GM12878 (cell line): Measurements from ENCODE around the gene STOML2. TPM values are rescaled to one million over a fixed set of nuclear protein-coding genes. Genes with fewer than 3 reads are reported as not detected.

Experiments
- ATAC-seq: fragments of 200-7000 bp; cut with Tn5 transposase; 3 replicates; pipeline ENCODE4 v1.9.1; 2020; ENCODE audit warnings: mild to moderate bottlenecking, moderate library complexity
- BruUV-seq: library from RNA; stranded (reverse); fragments of 400-500 nt; replicated peaks from 2 replicates; lab custom pipeline; 2021; lab: Mats Ljungman, UMichigan
- CTCF ChIA-PET: fragments of 300-600 bp; sonication (Branson Sonifier 250); formaldehyde crosslinking; extraction: SDS; loops from one replicate; lab custom pipeline; 2021; ENCODE audit warnings: inconsistent platforms; lab: Yijun Ruan, JAX
- POLR2A ChIA-PET: fragments of 350-600 bp; formaldehyde crosslinking; extraction: SDS; loops from one replicate; lab custom pipeline; 2021; ENCODE audit warnings: inconsistent platforms; lab: Charles Lee
- RAD21 ChIA-PET: fragments of 300-600 bp; sonication (Branson Sonifier 250); formaldehyde crosslinking; loops from one replicate; lab custom pipeline; 2023; ENCODE audit warnings: antibody characterized with exemption; ENCODE audit not compliant: unreplicated experiment; lab: Charles Lee
- SMC1A ChIA-PET: fragments of 300-600 bp; sonication (Branson Sonifier 250); formaldehyde crosslinking; loops from one replicate; lab custom pipeline; 2023; ENCODE audit not compliant: unreplicated experiment, uncharacterized antibody; lab: Charles Lee
- DNase-seq: peaks from one replicate; pipeline ENCODE4 v3.0.0-alpha.2; 2011; ENCODE audit warnings: low read depth, low spot score
- FAIRE-seq: peaks from 3 replicates; lab custom pipeline; 2011; peaks lifted over from hg19 to GRCh38; lab: Jason Lieb, UNC
- H2AFZ ChIP-seq: 2 replicates; pipeline ENCODE4 v1.6.0; 2011; ENCODE audit warnings: low read depth, low read length, control low read depth; ENCODE audit not compliant: control insufficient read depth
- H3K27ac ChIP-seq: 2 replicates; pipeline ENCODE4 v1.5.1; 2011; ENCODE audit warnings: control low read depth; ENCODE audit not compliant: control insufficient read depth, insufficient read depth
- H3K27me3 ChIP-seq, 2 experiments: replicated peaks in 1 of 2; 2 replicates each; pipeline versions ENCODE4 v1.6.0 to v1.6.1; 2011; ENCODE audit warnings: low read length in 1 of 2; ENCODE audit not compliant: control insufficient read depth in 2 of 2, insufficient read depth in 2 of 2
- H3K36me3 ChIP-seq, 2 experiments: 2 replicates each; pipeline ENCODE4 v1.5.1; 2011; ENCODE audit warnings: low read length in 1 of 2; ENCODE audit not compliant: control insufficient read depth in 2 of 2, insufficient read depth in 2 of 2
- H3K4me1 ChIP-seq: 2 replicates; pipeline ENCODE4 v1.6.1; 2011; ENCODE audit warnings: mild to moderate bottlenecking, low read length, moderate library complexity, mixed read lengths; ENCODE audit not compliant: control insufficient read depth, insufficient read depth
- H3K4me2 ChIP-seq: 2 replicates; pipeline ENCODE4 v1.6.0; 2011; ENCODE audit warnings: control low read depth; ENCODE audit not compliant: control insufficient read depth, insufficient read depth
- H3K4me3 ChIP-seq: fragments of 200-600 bp; sonication (generic); 2 replicates; pipeline ENCODE4 v1.5.1; 2016
- H3K79me2 ChIP-seq: 2 replicates; pipeline ENCODE4 v1.6.0; 2011; ENCODE audit warnings: low read length; ENCODE audit not compliant: control insufficient read depth, insufficient read depth
- H3K9ac ChIP-seq: 2 replicates; pipeline ENCODE4 v1.8.0; 2011; ENCODE audit warnings: low read length, control low read depth, mixed read lengths; ENCODE audit not compliant: control insufficient read depth, insufficient read depth
- H3K9me3 ChIP-seq: replicated peaks from 3 replicates; pipeline ENCODE4 v1.5.1; 2011; ENCODE audit warnings: mild to moderate bottlenecking, low read length; ENCODE audit not compliant: control insufficient read depth, insufficient read depth
- H4K20me1 ChIP-seq: 2 replicates; pipeline ENCODE4 v1.6.0; 2011; ENCODE audit not compliant: control insufficient read depth, insufficient read depth
- KDM1A ChIP-seq: fragments of 200-600 bp; sonication (generic); IDR thresholded peaks from 2 replicates; pipeline ENCODE4 v1.6.1; 2016; ENCODE audit warnings: borderline replicate concordance
- POLR2A ChIP-seq: IDR thresholded peaks from 2 replicates; pipeline ENCODE4 v1.6.1; 2011; ENCODE audit warnings: low read depth, mild to moderate bottlenecking, low read length
- POLR2AphosphoS2 ChIP-seq: IDR thresholded peaks from 2 replicates; pipeline ENCODE4 v1.6.1; 2011; ENCODE audit warnings: low read depth, mild to moderate bottlenecking, low read length, improper control_type of control experiment, moderate library complexity
- WGBS: methylation state at CpG from one replicate; pipeline ENCODE4 v1.1.6; 2016; ENCODE audit warnings: low lambda C conversion rate; ENCODE audit not compliant: insufficient replicate concordance, insufficient coverage; ENCODE audit errors: missing lambda C conversion rate; 5-methylcytosine and 5-hydroxymethylcytosine counted together
- in situ Hi-C: fragments of 300-500 bp; cut with MboI; formaldehyde crosslinking; loops from 9 replicates; pipeline ENCODE4 v1.14.3; 2018; ENCODE audit warnings: mixed read lengths
- intact Hi-C: fragments of 100-400 bp; cut with micrococcal nuclease; formaldehyde crosslinking; loops from one replicate; pipeline ENCODE4 v1.14.2; 2022; ENCODE audit not compliant: unreplicated experiment
- polyA plus RNA-seq, 11 experiments: library from polyadenylated mRNA; depleted of rRNA in 4 of 11; unstranded in 6 of 11; stranded (reverse) in 5 of 11; fragments of >200 nt; fragmentation: Nextera tagmentation in 4 of 11; fragmentation: Illumina TruSeq in 1 of 11; extraction: Ambion mirVana in 4 of 11; extraction: Trizol in 1 of 11; gene quantifications; 1 replicate in 1 of 11; 2 replicates in 10 of 11; pipeline versions ENCODE4 v1.2.1 to v1.2.3, GENCODE V29; 2011 to 2016; ENCODE audit warnings: inconsistent platforms in 2 of 11, missing spikeins in 2 of 11, low read depth in 1 of 11
- total RNA-seq, 4 experiments: library from RNA; depleted of rRNA in 3 of 4; stranded (reverse); fragments of >200 nt in 3 of 4; fragmentation: Illumina TruSeq in 1 of 4; extraction: Trizol in 1 of 4; gene quantifications; 2 replicates each; pipeline versions ENCODE4 v1.2.1 to v1.2.3, GENCODE V29; 2013 to 2021
- TF ChIP-seq, protein P1 (sequence below): IDR thresholded peaks from 2 replicates; pipeline ENCODE4 v1.6.1; 2011; ENCODE audit warnings: low read depth, mild to moderate bottlenecking, low read length, moderate library complexity, borderline replicate concordance; ENCODE audit errors: extremely low read depth
- TF ChIP-seq, protein P2 (sequence below): IDR thresholded peaks from 2 replicates; pipeline ENCODE4 v1.6.1; 2012; ENCODE audit warnings: low read depth, low read length, improper control_type of control experiment
- TF ChIP-seq, protein P3 (sequence below): fragments of 150-350 bp; IDR thresholded peaks from 2 replicates; pipeline ENCODE4 v1.6.1; 2016; ENCODE audit warnings: low read depth, low read length

STOML2 gene
- total and polyA plus RNA-seq, 10 of the 15 experiments (the other 5 are each of a cell fraction or from before 2014, with no cell fraction given): 112 to 284 (median 207) TPM

DNA sequence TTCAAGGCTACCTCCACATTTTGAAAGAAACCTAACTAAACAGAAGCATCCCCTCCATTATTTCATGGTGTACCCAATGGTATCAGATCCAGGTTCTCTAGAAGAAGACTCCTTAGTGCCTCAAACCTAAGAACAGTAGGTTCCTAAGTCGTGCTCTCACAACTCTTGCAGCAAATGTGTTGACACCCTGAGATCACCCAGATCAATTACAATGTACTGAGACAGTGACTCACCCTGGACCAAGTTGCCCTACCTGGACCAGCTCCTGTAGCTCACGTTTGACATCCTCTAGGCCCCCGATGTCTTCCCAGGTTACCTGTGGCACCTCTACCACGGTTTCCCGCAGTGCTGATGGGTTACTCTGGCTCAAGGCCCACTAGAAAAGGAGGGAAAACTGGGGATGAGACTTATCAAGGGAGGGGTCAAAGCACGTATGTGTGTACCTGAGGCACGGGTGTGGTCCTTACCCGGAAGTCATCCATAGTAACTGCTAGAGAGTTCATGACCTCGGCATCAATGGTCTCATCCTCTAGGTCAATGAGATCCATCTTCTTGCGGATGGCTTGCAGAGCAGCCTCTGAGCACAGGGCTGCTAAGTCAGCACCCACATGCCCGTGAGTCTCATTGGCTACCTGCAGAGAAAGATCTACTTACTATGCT, 42.3 kb downstream of the STOML2 start:
- 94% methylated on average over 11 of the region's 11 CpGs for WGBS
- TF ChIP-seq, protein P1, sequence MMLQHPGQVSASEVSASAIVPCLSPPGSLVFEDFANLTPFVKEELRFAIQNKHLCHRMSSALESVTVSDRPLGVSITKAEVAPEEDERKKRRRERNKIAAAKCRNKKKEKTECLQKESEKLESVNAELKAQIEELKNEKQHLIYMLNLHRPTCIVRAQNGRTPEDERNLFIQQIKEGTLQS: no peak
- no peak for TF ChIP-seq KDM1A
- TF ChIP-seq POLR2AphosphoS2: 0 out of 2 replicates have a peak, but pooled peaks have one; percentile 32
- Histone ChIP-seq H3K36me3 (peaks cover 56 to 76% of the 10 kb centered on the region in 2 experiments), H2AFZ (no peak overlapping the region), H3K79me2 (no peaks in the 10 kb centered on the region; the same call in 1 of the 2 replicates), H3K9ac (no peak overlapping the region), H4K20me1 (peaks cover 3% of the 10 kb centered on the region; the same call in 1 of the 2 replicates), H3K4me1 (no peaks in the 10 kb centered on the region), H3K27me3 (no peaks in the 10 kb centered on the region), H3K4me2 (no peak overlapping the region), H3K27ac (no peak overlapping the region), H3K9me3 (no peaks in the 10 kb centered on the region), H3K4me3 (no peak overlapping the region)
- ChIA-PET POLR2A (interaction anchor here (1.3 kb wide), 1 partner anchor 9 kb away, joined by 3 read pairs; no protein-coding TSS in a partner anchor), RAD21 (no interaction called here), CTCF (interaction anchor here (1.4 to 4.5 kb wide), 2 partner anchors 9 to 10 kb away, joined by 7 to 22 read pairs; no protein-coding TSS in a partner anchor), SMC1A (no interaction called here)
- no peak for DNase-seq
- BruUV-seq: no TSS peak
- FAIRE-seq: no peak
- in situ Hi-C loops: no loop called here
- no peak for ATAC-seq
- intact Hi-C loops: no loop called here

DNA sequence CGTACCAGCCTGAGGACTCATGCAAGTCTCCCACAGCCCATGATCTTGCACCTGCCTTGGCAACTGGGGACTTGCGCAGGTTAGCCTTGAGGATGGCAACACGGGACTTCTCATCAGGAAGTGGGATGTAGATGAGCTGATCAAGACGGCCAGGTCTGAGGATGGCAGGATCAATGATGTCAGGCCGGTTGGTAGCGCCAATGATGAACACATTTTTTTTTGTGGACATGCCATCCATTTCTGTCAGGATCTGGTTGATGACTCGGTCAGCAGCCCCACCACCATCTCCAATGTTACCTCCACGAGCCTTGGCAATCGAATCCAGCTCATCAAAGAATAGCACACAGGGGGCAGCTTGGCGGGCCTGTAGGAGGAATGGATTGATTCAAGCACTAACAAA, 43.5 kb downstream of the STOML2 start:
- SMC1A ChIA-PET: no interaction called here
- no peaks in the 10 kb centered on the region for H3K27me3 ChIP-seq
- in situ Hi-C loops: no loop called here
- H3K4me3 ChIP-seq: no peak overlapping the region
- no peaks in the 10 kb centered on the region for H3K9me3 ChIP-seq
- H3K4me1 ChIP-seq: no peaks in the 10 kb centered on the region
- H4K20me1 ChIP-seq: peaks cover 3% of the 10 kb centered on the region; the same call in 1 of the 2 replicates
- RAD21 ChIA-PET: no interaction called here
- no peak overlapping the region for H3K9ac ChIP-seq
- WGBS: 96% methylated on average over 10 of the region's 10 CpGs
- H2AFZ ChIP-seq: no peak overlapping the region
- no peak overlapping the region for H3K27ac ChIP-seq
- TF ChIP-seq, protein P2, sequence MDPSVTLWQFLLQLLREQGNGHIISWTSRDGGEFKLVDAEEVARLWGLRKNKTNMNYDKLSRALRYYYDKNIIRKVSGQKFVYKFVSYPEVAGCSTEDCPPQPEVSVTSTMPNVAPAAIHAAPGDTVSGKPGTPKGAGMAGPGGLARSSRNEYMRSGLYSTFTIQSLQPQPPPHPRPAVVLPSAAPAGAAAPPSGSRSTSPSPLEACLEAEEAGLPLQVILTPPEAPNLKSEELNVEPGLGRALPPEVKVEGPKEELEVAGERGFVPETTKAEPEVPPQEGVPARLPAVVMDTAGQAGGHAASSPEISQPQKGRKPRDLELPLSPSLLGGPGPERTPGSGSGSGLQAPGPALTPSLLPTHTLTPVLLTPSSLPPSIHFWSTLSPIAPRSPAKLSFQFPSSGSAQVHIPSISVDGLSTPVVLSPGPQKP: no peak
- peak; percentile 42; the same call in 1 of the 2 replicates for TF ChIP-seq POLR2A
- TF ChIP-seq, protein P3, sequence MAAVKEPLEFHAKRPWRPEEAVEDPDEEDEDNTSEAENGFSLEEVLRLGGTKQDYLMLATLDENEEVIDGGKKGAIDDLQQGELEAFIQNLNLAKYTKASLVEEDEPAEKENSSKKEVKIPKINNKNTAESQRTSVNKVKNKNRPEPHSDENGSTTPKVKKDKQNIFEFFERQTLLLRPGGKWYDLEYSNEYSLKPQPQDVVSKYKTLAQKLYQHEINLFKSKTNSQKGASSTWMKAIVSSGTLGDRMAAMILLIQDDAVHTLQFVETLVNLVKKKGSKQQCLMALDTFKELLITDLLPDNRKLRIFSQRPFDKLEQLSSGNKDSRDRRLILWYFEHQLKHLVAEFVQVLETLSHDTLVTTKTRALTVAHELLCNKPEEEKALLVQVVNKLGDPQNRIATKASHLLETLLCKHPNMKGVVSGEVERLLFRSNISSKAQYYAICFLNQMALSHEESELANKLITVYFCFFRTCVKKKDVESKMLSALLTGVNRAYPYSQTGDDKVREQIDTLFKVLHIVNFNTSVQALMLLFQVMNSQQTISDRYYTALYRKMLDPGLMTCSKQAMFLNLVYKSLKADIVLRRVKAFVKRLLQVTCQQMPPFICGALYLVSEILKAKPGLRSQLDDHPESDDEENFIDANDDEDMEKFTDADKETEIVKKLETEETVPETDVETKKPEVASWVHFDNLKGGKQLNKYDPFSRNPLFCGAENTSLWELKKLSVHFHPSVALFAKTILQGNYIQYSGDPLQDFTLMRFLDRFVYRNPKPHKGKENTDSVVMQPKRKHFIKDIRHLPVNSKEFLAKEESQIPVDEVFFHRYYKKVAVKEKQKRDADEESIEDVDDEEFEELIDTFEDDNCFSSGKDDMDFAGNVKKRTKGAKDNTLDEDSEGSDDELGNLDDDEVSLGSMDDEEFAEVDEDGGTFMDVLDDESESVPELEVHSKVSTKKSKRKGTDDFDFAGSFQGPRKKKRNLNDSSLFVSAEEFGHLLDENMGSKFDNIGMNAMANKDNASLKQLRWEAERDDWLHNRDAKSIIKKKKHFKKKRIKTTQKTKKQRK: no peak
- TF ChIP-seq, all 136 proteins: peak for 1
- BruUV-seq: TSS peak; percentile 1
- ATAC-seq (no peak), FAIRE-seq (no peak), DNase-seq (no peak)
- POLR2A ChIA-PET: interaction anchor here (0.8 to 1.3 kb wide), 2 partner anchors 7 to 52 kb away, joined by 3 read pairs; no protein-coding TSS in a partner anchor
- Histone ChIP-seq H3K79me2 (no peaks in the 10 kb centered on the region; the same call in 1 of the 2 replicates), H3K36me3 (peaks cover 47 to 68% of the 10 kb centered on the region in 2 experiments), H3K4me2 (no peak overlapping the region)
- intact Hi-C loops: no loop called here
- CTCF ChIA-PET: interaction anchor here (1.4 kb wide), 1 partner anchor 8 kb away, joined by 7 read pairs; no protein-coding TSS in a partner anchor
